ENCODE measurements around the gene TMEM269. TPM values are rescaled to one million over a fixed set of nuclear protein-coding genes. Genes with fewer than 3 reads are reported as not detected.
A peak's percentile ranks its signal among the peaks of the same experiment; 100 is the strongest.

TMEM269 gene
- total RNA-seq, 2 donors from 2014 or later = 0.20 to 0.66 TPM

- Mint-ChIP-seq H3K27ac (no peak overlapping the region), H3K27me3 (ENCODE audit: insufficient read depth) (no peaks in the 10 kb centered on the region), H3K36me3 (ENCODE audit: low read depth) (no peaks in the 10 kb centered on the region), H3K9me3 (no peaks in the 10 kb centered on the region), H3K4me3 (no peak overlapping the region), H3K4me1 (peaks cover 21% of the 10 kb centered on the region)
- Histone ChIP-seq H3K4me3 (ENCODE audit: low read length) (no peak overlapping the region), H3K9me3 (ENCODE audit: control insufficient read depth, low read length) (no peaks in the 10 kb centered on the region), H3K36me3 (ENCODE audit: control insufficient read depth, insufficient read depth, low read length) (no peaks in the 10 kb centered on the region), H3K27ac (ENCODE audit: low read depth, low read length) (no peak overlapping the region), H3K27me3 (ENCODE audit: control insufficient read depth, insufficient read depth, low read length, poor library complexity, severe bottlenecking) (no peaks in the 10 kb centered on the region), H3K4me1 (ENCODE audit: control insufficient read depth, insufficient read depth, low read length) (peaks cover 3% of the 10 kb centered on the region), H3K9ac (ENCODE audit: extremely low read depth, low read length, poor library complexity, severe bottlenecking) (no peak overlapping the region)
- TF ChIP-seq CTCF (conservative IDR thresholded peaks at IDR 0.05) = no peak
- DNase-seq = no peak
- 95 to 100% methylated on average over 4 of the region's 4 CpGs for WGBS, 2 experiments (ENCODE audit: insufficient coverage in 1 of 2, insufficient read length in 1 of 2)
These were observed 39.8 kb downstream of the TMEM269 start for GRCh38 chr1:42824481-42825035.

- peaks cover 3% of the 10 kb centered on the region for H3K4me1 ChIP-seq (ENCODE audit: control insufficient read depth, insufficient read depth, low read length)
- Mint-ChIP-seq H3K36me3 (ENCODE audit: low read depth) (no peaks in the 10 kb centered on the region), H3K4me1 (peaks cover 21% of the 10 kb centered on the region), H3K27me3 (ENCODE audit: insufficient read depth) (no peaks in the 10 kb centered on the region), H3K4me3 (no peak overlapping the region), H3K9me3 (no peaks in the 10 kb centered on the region), H3K27ac (peak overlapping the region; percentile 15)
- H3K27me3 ChIP-seq (ENCODE audit: control insufficient read depth, insufficient read depth, low read length, poor library complexity, severe bottlenecking) = no peaks in the 10 kb centered on the region
- no peak for DNase-seq
- no peak for TF ChIP-seq CTCF (conservative IDR thresholded peaks at IDR 0.05)
- H3K27ac ChIP-seq (ENCODE audit: low read depth, low read length) = no peak overlapping the region
- H3K9me3 ChIP-seq (ENCODE audit: control insufficient read depth, low read length) = no peaks in the 10 kb centered on the region
- H3K36me3 ChIP-seq (ENCODE audit: control insufficient read depth, insufficient read depth, low read length) = no peaks in the 10 kb centered on the region
- WGBS, 2 experiments (ENCODE audit: insufficient coverage in 1 of 2, insufficient read length in 1 of 2) = 86 to 95% methylated on average over 6 to 10 of the region's 10 CpGs
- H3K9ac ChIP-seq (ENCODE audit: extremely low read depth, low read length, poor library complexity, severe bottlenecking) = no peak overlapping the region
- no peak overlapping the region for H3K4me3 ChIP-seq (ENCODE audit: low read length)
These were observed 40.5 kb downstream of the TMEM269 start for GRCh38 chr1:42825036-42825851.

- Histone ChIP-seq H3K4me3 (ENCODE audit: low read length) (no peak overlapping the region), H3K9me3 (ENCODE audit: control insufficient read depth, low read length) (no peaks in the 10 kb centered on the region), H3K4me1 (ENCODE audit: control insufficient read depth, insufficient read depth, low read length) (peaks cover 13% of the 10 kb centered on the region), H3K9ac (ENCODE audit: extremely low read depth, low read length, poor library complexity, severe bottlenecking) (no peak overlapping the region), H3K36me3 (ENCODE audit: control insufficient read depth, insufficient read depth, low read length) (no peaks in the 10 kb centered on the region), H3K27me3 (ENCODE audit: control insufficient read depth, insufficient read depth, low read length, poor library complexity, severe bottlenecking) (no peaks in the 10 kb centered on the region), H3K27ac (ENCODE audit: low read depth, low read length) (no peak overlapping the region)
- 84 to 91% methylated on average over 10 to 17 of the region's 17 CpGs for WGBS, 2 experiments (ENCODE audit: insufficient coverage in 1 of 2, insufficient read length in 1 of 2)
- Mint-ChIP-seq H3K27ac (no peak overlapping the region), H3K9me3 (no peaks in the 10 kb centered on the region), H3K4me3 (no peak overlapping the region), H3K36me3 (ENCODE audit: low read depth) (no peaks in the 10 kb centered on the region), H3K4me1 (peaks cover 23% of the 10 kb centered on the region), H3K27me3 (ENCODE audit: insufficient read depth) (no peaks in the 10 kb centered on the region)
- TF ChIP-seq CTCF (conservative IDR thresholded peaks at IDR 0.05) = peak; percentile 53
- DNase-seq = peak; percentile 61
These were observed 45.8 kb downstream of the TMEM269 start for GRCh38 chr1:42830631-42831030.
